GM12873 (cell line): ENCODE data around the gene ARHGAP44.
A peak's percentile ranks its signal among the peaks of the same experiment; 100 is the strongest.

Source experiments
- TF ChIP-seq, protein P1 (sequence below): IDR thresholded peaks from 2 replicates; pipeline ENCODE4 v1.5.1; 2012; ENCODE audit warnings: low read depth, mild to moderate bottlenecking, moderate library complexity, low read length, control low read depth; ENCODE audit not compliant: insufficient read depth; ENCODE audit errors: missing control alignments

Gene ARHGAP44

DNA sequence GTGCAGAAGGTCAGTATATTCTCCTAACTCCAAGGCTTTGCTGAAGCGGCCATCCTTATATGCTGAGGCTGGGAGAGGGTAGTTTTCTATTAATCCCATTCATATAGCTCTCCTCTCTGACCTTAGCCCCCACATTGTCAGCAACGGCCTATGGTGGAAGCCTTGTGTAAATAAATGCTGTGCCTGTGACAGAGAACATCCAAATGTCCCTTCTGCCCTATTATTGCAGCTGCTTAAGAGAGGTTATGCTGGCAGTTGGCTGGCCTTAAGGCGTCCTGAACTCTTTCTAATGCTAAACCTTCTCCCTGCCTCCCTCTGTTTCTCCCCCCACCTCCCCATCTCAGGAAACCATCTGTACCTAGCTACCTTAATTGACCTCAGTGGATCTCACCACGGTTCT lies 53.6 kb downstream of the ARHGAP44 start:
- TF ChIP-seq, protein P1, sequence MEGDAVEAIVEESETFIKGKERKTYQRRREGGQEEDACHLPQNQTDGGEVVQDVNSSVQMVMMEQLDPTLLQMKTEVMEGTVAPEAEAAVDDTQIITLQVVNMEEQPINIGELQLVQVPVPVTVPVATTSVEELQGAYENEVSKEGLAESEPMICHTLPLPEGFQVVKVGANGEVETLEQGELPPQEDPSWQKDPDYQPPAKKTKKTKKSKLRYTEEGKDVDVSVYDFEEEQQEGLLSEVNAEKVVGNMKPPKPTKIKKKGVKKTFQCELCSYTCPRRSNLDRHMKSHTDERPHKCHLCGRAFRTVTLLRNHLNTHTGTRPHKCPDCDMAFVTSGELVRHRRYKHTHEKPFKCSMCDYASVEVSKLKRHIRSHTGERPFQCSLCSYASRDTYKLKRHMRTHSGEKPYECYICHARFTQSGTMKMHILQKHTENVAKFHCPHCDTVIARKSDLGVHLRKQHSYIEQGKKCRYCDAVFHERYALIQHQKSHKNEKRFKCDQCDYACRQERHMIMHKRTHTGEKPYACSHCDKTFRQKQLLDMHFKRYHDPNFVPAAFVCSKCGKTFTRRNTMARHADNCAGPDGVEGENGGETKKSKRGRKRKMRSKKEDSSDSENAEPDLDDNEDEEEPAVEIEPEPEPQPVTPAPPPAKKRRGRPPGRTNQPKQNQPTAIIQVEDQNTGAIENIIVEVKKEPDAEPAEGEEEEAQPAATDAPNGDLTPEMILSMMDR = no peak

DNA sequence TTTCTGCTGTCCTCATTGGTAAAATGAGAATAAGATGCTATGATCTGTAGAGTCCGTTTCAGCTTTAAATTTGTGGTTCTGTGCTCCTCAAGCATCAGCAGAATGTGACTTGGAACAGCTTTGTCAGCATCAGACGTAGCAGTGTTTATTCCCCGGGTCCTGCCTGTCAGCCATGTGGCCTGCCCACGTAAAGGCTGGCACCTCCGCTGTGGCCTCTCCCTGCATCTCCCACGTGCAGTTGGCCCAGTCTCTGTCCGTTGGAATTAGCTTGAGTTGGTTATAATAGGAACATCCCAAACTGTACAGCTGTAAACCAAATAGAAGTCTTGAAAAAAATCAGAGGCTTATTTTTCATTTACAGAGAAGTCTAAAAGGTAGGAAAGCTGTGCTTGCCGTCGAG lies 61.7 kb downstream of the ARHGAP44 start:
- TF ChIP-seq, protein P1 = no peak

DNA sequence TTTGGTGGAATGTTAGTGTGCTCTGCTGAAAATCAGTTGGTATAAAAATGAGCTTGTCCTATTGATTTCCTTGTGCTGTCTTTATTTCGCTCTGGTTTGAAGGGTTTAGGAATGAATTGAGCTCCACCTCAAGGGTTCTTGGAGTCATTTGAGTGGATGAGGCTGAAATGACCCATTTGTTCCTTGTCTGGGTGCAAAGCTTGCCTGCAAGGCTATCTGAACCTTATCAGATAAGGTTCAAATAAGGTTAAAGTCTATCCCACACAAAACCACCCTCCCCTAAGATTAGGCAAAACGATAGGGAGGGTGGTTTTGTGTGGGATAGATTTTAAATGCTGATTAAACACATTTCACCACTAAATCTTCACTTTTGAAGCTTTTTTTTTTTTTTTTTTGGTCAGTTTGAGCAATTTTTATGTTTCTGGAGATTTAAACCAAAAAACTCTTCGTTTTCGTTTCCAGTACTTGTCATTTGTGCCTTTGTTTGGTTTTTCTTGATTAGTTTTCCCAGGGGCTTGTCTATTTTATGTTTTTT lies 62.7 kb downstream of the ARHGAP44 start:
- TF ChIP-seq, protein P1 = no peak

DNA sequence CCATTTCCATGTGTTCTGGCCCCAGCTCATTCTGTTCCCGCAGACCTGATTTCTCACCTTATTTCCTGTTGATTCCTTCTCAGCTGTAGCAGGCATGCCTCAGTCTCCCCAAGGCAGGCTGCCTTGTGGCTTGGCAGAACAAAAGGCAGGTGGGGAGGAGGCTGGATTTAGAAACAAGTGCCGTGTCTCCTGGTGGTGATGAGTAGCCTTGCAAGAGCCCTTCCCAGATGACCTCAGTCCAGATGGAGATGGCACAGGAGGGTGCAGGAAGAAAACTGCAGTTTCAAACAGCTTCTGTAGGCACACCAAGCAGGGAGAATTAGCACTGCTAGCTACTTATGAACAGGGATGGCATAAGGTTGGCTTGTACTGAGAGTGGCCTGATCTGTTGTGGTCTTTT lies 64.6 kb downstream of the ARHGAP44 start:
- TF ChIP-seq, protein P1 = peak; percentile 14

DNA sequence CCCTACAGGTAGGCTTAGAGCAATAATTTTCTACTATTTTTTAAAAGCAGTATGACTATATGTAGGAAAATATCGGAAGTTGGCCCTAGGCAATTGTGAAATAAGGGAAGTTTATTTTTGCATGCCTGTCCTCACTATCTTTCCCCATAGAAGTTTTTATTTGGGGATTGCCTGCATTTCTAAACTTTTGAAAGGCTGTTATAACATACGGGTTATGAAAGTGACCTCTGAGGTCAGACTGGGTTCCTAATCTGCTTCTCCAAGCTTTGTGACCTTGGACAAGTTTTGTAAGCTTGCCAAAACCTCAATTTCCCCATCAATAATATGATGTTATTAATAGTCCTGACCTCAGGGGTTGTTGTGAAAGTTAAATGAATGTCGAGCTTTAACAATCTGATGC lies 67.1 kb downstream of the ARHGAP44 start:
- TF ChIP-seq, protein P1 = no peak

DNA sequence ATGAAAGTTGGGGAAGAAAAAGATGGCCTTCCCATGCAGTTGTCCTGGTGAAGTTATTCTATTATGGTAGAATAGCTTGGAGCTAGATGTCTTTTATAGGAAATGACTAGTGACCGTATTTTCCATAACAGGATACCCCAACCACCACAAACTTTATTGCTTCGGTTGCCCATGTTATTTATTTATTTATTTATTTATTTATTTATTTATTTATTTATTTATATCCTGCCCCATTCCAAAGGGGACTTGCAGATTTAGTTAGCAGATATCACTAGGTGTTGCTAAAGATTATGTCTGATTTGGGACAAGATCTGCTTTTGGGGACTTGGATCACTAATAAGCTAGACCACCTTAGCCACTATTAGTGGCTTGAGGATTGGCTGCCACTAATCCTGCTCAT lies 68.3 kb downstream of the ARHGAP44 start:
- TF ChIP-seq, protein P1 = no peak

DNA sequence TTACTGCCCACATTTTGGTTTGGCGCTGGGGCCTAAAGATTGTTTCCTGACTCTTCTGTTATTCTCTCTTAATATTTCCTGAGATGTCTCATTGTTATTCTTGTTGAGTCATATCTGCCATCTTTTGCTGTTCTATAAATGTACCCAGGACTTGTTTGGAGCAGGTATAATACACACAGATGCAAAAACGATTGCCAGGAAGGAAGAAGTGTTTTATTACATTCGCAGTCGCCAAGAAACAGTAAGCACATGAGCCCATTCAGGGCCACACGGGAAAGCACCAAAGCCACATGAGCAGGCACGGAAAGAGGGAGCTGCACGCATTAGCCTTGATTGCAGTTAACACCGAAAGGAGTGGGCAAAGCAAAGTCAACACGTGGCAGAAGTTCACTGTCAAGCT lies 70.2 kb downstream of the ARHGAP44 start:
- TF ChIP-seq, protein P1 = no peak

DNA sequence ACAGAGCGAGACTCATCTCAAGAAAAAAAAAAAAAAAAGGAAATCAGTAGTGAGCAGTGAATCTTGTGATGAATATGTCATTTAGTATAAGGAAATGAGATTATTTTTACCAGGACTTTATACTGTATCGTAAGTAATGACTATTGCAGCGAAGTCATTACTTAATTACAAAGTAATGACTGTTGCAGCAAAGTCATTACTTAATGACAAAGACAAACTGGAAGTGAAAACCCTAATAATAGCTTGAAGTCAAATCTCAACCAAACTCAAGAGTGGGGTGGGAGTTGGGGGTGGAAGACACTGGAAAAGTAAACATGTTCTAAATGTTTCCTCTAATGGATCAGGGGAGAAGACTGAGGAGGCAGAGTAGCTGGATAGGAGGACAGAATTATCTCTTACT lies 76.5 kb downstream of the ARHGAP44 start:
- TF ChIP-seq, protein P1 = no peak
